HepG2 (cell line): ENCODE data around the gene TMEM151A. TPM values are rescaled to one million over a fixed set of nuclear protein-coding genes. Genes with fewer than 3 reads are reported as not detected.
A peak's percentile ranks its signal among the peaks of the same experiment; 100 is the strongest.

Source experiments
- GABPA ChIP-seq, 2 experiments: IDR thresholded peaks; 2 replicates each; pipeline ENCODE4 v1.6.1; 2011 to 2016; ENCODE audit warnings: low read depth in 2 of 2, low read length in 1 of 2, missing biosample characterization in 1 of 2, missing genetic modification characterization in 1 of 2
- GTF3A ChIP-seq: sonication (generic); formaldehyde crosslinking; conservative IDR thresholded peaks from 2 replicates; pipeline ENCODE4 v1.4.0; 2020; ENCODE audit warnings: mild to moderate bottlenecking, missing genetic modification reagents
- HDAC1 ChIP-seq: sonication (generic); formaldehyde crosslinking; IDR thresholded peaks from 2 replicates; pipeline ENCODE4 v1.5.1; 2020; ENCODE audit warnings: mild to moderate bottlenecking, missing genetic modification reagents
- RCOR2 ChIP-seq: IDR thresholded peaks from 2 replicates; pipeline ENCODE4 v1.6.1; 2016; ENCODE audit warnings: missing biosample characterization, missing genetic modification reagents
- SALL2 ChIP-seq: sonication (generic); formaldehyde crosslinking; IDR thresholded peaks from 2 replicates; pipeline ENCODE4 v1.8.1; 2023; ENCODE audit warnings: mild to moderate bottlenecking, missing genetic modification reagents, inconsistent platforms
- ZBTB7A ChIP-seq: sonication (generic); formaldehyde crosslinking; IDR thresholded peaks from 2 replicates; pipeline ENCODE4 v1.8.0; 2022; ENCODE audit warnings: mild to moderate bottlenecking, missing genetic modification reagents
- ZC3H4 ChIP-seq: sonication (generic); formaldehyde crosslinking; IDR thresholded peaks from 2 replicates; pipeline ENCODE4 v1.4.0; 2020; ENCODE audit warnings: missing genetic modification reagents, borderline replicate concordance
- ZMAT3 ChIP-seq: sonication (generic); formaldehyde crosslinking; conservative IDR thresholded peaks from 2 replicates; pipeline ENCODE4 v1.7.0; 2021; ENCODE audit warnings: missing genetic modification reagents
- ZNF20 ChIP-seq: sonication (generic); formaldehyde crosslinking; IDR thresholded peaks from 2 replicates; pipeline ENCODE4 v1.4.0; 2020; ENCODE audit warnings: mild to moderate bottlenecking, moderate library complexity, missing genetic modification reagents
- ZNF329 ChIP-seq: sonication (generic); formaldehyde crosslinking; IDR thresholded peaks from 2 replicates; pipeline ENCODE4 v1.9.0; 2021; ENCODE audit warnings: low read depth, mild to moderate bottlenecking, missing genetic modification reagents
- ZNF552 ChIP-seq: sonication (generic); formaldehyde crosslinking; IDR thresholded peaks from 2 replicates; pipeline ENCODE4 v1.9.0; 2022; ENCODE audit warnings: missing genetic modification reagents, mild to moderate bottlenecking, borderline replicate concordance
- ZNF616 ChIP-seq: sonication (generic); formaldehyde crosslinking; IDR thresholded peaks from 2 replicates; pipeline ENCODE4 v1.5.0; 2020; ENCODE audit warnings: low read depth, mild to moderate bottlenecking, missing genetic modification reagents
- ZNF670 ChIP-seq: sonication (generic); formaldehyde crosslinking; IDR thresholded peaks from 2 replicates; pipeline ENCODE4 v1.8.0; 2022; ENCODE audit warnings: mild to moderate bottlenecking, missing genetic modification reagents, borderline replicate concordance
- ZNF678 ChIP-seq: sonication (generic); formaldehyde crosslinking; IDR thresholded peaks from 2 replicates; pipeline ENCODE4 v1.4.0; 2020; ENCODE audit warnings: mild to moderate bottlenecking, missing genetic modification reagents
- ZNF720 ChIP-seq: sonication (generic); formaldehyde crosslinking; IDR thresholded peaks from 2 replicates; pipeline ENCODE4 v1.4.0; 2020; ENCODE audit warnings: missing genetic modification reagents
- ZNF776 ChIP-seq: sonication (generic); formaldehyde crosslinking; IDR thresholded peaks from 2 replicates; pipeline ENCODE4 v1.4.0; 2020; ENCODE audit warnings: mild to moderate bottlenecking, missing genetic modification reagents
- polyA plus RNA-seq, 8 experiments: library from polyadenylated mRNA; depleted of rRNA in 3 of 8; stranded (reverse) in 7 of 8; unstranded in 1 of 8; fragments of >200 nt; fragmentation: Illumina TruSeq in 4 of 8; extraction: Trizol in 4 of 8; gene quantifications; 2 replicates each; pipeline versions ENCODE4 v1.2.1 to v1.2.3, GENCODE V29; 2011 to 2016; ENCODE audit warnings: low read depth in 4 of 8, missing spikeins in 1 of 8, mixed read lengths in 1 of 8; ENCODE audit not compliant: insufficient read depth in 1 of 8
- total RNA-seq, 5 experiments: library from RNA; depleted of rRNA; stranded (reverse); fragments of >200 nt; fragmentation: Illumina TruSeq; extraction: Trizol; gene quantifications; 2 replicates each; pipeline ENCODE4 v1.2.3, GENCODE V29; 2016; ENCODE audit warnings: low read depth in 1 of 5
- TF ChIP-seq, protein P1 (sequence below): sonication (generic); formaldehyde crosslinking; IDR thresholded peaks from 2 replicates; pipeline ENCODE4 v1.4.0; 2020; ENCODE audit warnings: mild to moderate bottlenecking, missing genetic modification reagents, borderline replicate concordance
- TF ChIP-seq, protein P2 (sequence below): IDR thresholded peaks from 2 replicates; pipeline ENCODE4 v1.6.1; 2016; ENCODE audit warnings: low read depth, missing genetic modification reagents, missing compliant biosample characterization
- TF ChIP-seq, protein P3 (sequence below): sonication (generic); formaldehyde crosslinking; IDR thresholded peaks from 2 replicates; pipeline ENCODE4 v1.5.0; 2020; ENCODE audit warnings: mild to moderate bottlenecking, missing genetic modification reagents

The TMEM151A gene
- total and polyA plus RNA-seq, 2 of the 13 experiments (the other 11 are each of a cell fraction or from before 2014, with no cell fraction given): 0.18 to 0.33 TPM

DNA sequence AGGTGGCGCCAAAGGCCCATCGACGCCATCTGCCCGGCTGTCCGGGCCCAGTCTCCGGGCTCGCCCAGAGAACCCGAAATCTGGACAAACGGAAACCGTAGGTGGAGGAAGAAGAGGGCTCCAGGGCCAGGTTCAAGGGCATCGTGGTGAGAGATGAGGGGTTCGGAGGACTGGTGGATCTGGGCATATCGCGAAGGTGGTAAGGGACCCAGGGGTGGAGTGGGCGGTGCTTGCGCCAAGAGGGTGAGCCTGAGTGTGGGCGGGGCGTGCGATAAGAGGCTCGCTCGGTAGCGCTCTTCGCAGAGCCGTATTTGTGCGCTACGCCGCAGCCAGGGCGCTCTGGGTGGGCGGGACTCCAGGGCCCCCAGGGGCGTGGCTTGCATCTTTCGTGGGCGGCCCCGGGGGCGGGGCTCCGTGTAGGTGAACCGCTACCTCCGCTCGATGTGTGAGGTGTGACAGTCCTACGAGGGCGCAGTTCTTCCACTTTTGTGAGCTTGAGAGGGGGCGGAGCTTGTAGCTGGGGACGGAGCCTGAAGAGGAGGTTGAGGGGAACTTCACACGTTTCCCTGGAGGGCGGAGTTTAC lies 20.4 kb downstream of the TMEM151A start (continued):
- peak; percentile 48; the same call in 1 of the 2 replicates for TF ChIP-seq HDAC1
- no peak for TF ChIP-seq ZBTB7A (CRISPR knock-in tag)
- peak; percentile 73; the same call in 1 of the 2 replicates for TF ChIP-seq SALL2 (CRISPR knock-in tag)
- TF ChIP-seq, protein P1, sequence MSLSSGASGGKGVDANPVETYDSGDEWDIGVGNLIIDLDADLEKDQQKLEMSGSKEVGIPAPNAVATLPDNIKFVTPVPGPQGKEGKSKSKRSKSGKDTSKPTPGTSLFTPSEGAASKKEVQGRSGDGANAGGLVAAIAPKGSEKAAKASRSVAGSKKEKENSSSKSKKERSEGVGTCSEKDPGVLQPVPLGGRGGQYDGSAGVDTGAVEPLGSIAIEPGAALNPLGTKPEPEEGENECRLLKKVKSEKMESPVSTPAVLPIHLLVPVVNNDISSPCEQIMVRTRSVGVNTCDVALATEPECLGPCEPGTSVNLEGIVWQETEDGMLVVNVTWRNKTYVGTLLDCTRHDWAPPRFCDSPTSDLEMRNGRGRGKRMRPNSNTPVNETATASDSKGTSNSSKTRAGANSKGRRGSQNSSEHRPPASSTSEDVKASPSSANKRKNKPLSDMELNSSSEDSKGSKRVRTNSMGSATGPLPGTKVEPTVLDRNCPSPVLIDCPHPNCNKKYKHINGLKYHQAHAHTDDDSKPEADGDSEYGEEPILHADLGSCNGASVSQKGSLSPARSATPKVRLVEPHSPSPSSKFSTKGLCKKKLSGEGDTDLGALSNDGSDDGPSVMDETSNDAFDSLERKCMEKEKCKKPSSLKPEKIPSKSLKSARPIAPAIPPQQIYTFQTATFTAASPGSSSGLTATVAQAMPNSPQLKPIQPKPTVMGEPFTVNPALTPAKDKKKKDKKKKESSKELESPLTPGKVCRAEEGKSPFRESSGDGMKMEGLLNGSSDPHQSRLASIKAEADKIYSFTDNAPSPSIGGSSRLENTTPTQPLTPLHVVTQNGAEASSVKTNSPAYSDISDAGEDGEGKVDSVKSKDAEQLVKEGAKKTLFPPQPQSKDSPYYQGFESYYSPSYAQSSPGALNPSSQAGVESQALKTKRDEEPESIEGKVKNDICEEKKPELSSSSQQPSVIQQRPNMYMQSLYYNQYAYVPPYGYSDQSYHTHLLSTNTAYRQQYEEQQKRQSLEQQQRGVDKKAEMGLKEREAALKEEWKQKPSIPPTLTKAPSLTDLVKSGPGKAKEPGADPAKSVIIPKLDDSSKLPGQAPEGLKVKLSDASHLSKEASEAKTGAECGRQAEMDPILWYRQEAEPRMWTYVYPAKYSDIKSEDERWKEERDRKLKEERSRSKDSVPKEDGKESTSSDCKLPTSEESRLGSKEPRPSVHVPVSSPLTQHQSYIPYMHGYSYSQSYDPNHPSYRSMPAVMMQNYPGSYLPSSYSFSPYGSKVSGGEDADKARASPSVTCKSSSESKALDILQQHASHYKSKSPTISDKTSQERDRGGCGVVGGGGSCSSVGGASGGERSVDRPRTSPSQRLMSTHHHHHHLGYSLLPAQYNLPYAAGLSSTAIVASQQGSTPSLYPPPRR (CRISPR knock-in tag): no peak; the same call in 1 of the 2 replicates
- TF ChIP-seq GABPA (IDR thresholded peaks at IDR 0.05; ENCODE audit: low read depth, low read length): no peak
- no peak for TF ChIP-seq GABPA (CRISPR knock-in tag; IDR thresholded peaks at IDR 0.05; ENCODE audit: low read depth)
- TF ChIP-seq, protein P2, sequence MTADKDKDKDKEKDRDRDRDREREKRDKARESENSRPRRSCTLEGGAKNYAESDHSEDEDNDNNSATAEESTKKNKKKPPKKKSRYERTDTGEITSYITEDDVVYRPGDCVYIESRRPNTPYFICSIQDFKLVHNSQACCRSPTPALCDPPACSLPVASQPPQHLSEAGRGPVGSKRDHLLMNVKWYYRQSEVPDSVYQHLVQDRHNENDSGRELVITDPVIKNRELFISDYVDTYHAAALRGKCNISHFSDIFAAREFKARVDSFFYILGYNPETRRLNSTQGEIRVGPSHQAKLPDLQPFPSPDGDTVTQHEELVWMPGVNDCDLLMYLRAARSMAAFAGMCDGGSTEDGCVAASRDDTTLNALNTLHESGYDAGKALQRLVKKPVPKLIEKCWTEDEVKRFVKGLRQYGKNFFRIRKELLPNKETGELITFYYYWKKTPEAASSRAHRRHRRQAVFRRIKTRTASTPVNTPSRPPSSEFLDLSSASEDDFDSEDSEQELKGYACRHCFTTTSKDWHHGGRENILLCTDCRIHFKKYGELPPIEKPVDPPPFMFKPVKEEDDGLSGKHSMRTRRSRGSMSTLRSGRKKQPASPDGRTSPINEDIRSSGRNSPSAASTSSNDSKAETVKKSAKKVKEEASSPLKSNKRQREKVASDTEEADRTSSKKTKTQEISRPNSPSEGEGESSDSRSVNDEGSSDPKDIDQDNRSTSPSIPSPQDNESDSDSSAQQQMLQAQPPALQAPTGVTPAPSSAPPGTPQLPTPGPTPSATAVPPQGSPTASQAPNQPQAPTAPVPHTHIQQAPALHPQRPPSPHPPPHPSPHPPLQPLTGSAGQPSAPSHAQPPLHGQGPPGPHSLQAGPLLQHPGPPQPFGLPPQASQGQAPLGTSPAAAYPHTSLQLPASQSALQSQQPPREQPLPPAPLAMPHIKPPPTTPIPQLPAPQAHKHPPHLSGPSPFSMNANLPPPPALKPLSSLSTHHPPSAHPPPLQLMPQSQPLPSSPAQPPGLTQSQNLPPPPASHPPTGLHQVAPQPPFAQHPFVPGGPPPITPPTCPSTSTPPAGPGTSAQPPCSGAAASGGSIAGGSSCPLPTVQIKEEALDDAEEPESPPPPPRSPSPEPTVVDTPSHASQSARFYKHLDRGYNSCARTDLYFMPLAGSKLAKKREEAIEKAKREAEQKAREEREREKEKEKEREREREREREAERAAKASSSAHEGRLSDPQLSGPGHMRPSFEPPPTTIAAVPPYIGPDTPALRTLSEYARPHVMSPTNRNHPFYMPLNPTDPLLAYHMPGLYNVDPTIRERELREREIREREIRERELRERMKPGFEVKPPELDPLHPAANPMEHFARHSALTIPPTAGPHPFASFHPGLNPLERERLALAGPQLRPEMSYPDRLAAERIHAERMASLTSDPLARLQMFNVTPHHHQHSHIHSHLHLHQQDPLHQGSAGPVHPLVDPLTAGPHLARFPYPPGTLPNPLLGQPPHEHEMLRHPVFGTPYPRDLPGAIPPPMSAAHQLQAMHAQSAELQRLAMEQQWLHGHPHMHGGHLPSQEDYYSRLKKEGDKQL (CRISPR knock-in tag): no peak
- 0 out of 2 replicates have a peak, but pooled peaks have one; percentile 31 for TF ChIP-seq ZNF616 (CRISPR knock-in tag)
- no peak for TF ChIP-seq ZNF678 (CRISPR knock-in tag)
- no peak for TF ChIP-seq ZNF20 (CRISPR knock-in tag)
- no peak for TF ChIP-seq ZNF720 (CRISPR knock-in tag)
- no peak for TF ChIP-seq ZNF670 (CRISPR knock-in tag)
- TF ChIP-seq ZNF776 (CRISPR knock-in tag): no peak
- no peak; the same call in 1 of the 2 replicates for TF ChIP-seq ZMAT3
- TF ChIP-seq RCOR2 (CRISPR knock-in tag): no peak
- no peak for TF ChIP-seq ZNF329
- no peak for TF ChIP-seq ZC3H4 (CRISPR knock-in tag)
- no peak for TF ChIP-seq ZNF552 (CRISPR knock-in tag)
- TF ChIP-seq, protein P3, sequence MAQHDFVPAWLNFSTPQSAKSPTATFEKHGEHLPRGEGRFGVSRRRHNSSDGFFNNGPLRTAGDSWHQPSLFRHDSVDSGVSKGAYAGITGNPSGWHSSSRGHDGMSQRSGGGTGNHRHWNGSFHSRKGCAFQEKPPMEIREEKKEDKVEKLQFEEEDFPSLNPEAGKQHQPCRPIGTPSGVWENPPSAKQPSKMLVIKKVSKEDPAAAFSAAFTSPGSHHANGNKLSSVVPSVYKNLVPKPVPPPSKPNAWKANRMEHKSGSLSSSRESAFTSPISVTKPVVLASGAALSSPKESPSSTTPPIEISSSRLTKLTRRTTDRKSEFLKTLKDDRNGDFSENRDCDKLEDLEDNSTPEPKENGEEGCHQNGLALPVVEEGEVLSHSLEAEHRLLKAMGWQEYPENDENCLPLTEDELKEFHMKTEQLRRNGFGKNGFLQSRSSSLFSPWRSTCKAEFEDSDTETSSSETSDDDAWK (CRISPR knock-in tag): no peak
- peak; percentile 86 for TF ChIP-seq GTF3A (CRISPR knock-in tag)
